ENCODE data around the gene PLCXD3.

The PLCXD3 gene

GRCh38 chr5:41286165-41286564, 224.2 kb downstream of the PLCXD3 start:
- DNase-seq (ENCODE audit: low spot score), result no peak

GRCh38 chr5:41284938-41285337, 225.5 kb downstream of the PLCXD3 start:
- DNase-seq (ENCODE audit: low spot score), result no peak

GRCh38 chr5:41281215-41281810, 229.1 kb downstream of the PLCXD3 start:
- no peak for DNase-seq (ENCODE audit: low spot score)

GRCh38 chr5:41279040-41279439, 231.4 kb downstream of the PLCXD3 start:
- DNase-seq (ENCODE audit: low spot score), result no peak

- DNase-seq (ENCODE audit: low spot score), result no peak
Measured at GRCh38 chr5:41277476-41278245, 232.7 kb downstream of the PLCXD3 start.

- DNase-seq (ENCODE audit: low spot score), result no peak
Measured at GRCh38 chr5:41275813-41276512, 234.4 kb downstream of the PLCXD3 start.

GRCh38 chr5:41270423-41271251, 239.8 kb downstream of the PLCXD3 start:
- DNase-seq (ENCODE audit: low spot score), result peak; percentile 4

GRCh38 chr5:41268894-41269293, 241.5 kb downstream of the PLCXD3 start:
- DNase-seq (ENCODE audit: low spot score), result no peak

- DNase-seq (ENCODE audit: low spot score), result no peak
Measured at GRCh38 chr5:41266377-41266776, 244.0 kb downstream of the PLCXD3 start.

GRCh38 chr5:41264019-41264418, 246.4 kb downstream of the PLCXD3 start:
- no peak for DNase-seq (ENCODE audit: low spot score)

GRCh38 chr5:41263335-41263734, 247.1 kb downstream of the PLCXD3 start:
- DNase-seq (ENCODE audit: low spot score), result no peak
